ENCODE data around the gene FETUB. TPM values are rescaled to one million over a fixed set of nuclear protein-coding genes. Genes with fewer than 3 reads are reported as not detected.

FETUB gene
- total and polyA plus RNA-seq, 4 donors: not detected

- ATAC-seq (ENCODE audit: insufficient read depth, low FRiP score): no peak
- DNase-seq: no peak
- H3K4me1 ChIP-seq (ENCODE audit: control insufficient read depth in 5 of 5, insufficient read depth in 5 of 5, low read length in 5 of 5): no peaks in the 10 kb centered on the region
- H3K9me3 ChIP-seq (ENCODE audit: control insufficient read depth in 4 of 4, insufficient read depth in 3 of 4, low read length in 3 of 4): peaks cover 0 to 1% (median 0%) of the 10 kb centered on the region in 4 donors
- no peak overlapping the region for H3K4me3 ChIP-seq
- H3K9ac ChIP-seq (ENCODE audit: insufficient read depth in 1 of 2, low read length in 2 of 2): no peak overlapping the region
- TF ChIP-seq CTCF (IDR thresholded peaks at IDR 0.05; ENCODE audit: control extremely low read depth, extremely low read depth): no peak
- WGBS, 2 donors: 89 to 90% methylated on average over 17 of the region's 17 CpGs
- no peaks in the 10 kb centered on the region for H3K27me3 ChIP-seq (ENCODE audit: control insufficient read depth in 3 of 3, insufficient read depth in 3 of 3, low read length in 2 of 3)
- H3K36me3 ChIP-seq (ENCODE audit: control insufficient read depth in 4 of 4, insufficient read depth in 4 of 4, low read length in 4 of 4): no peaks in the 10 kb centered on the region
- no peak overlapping the region for H3K27ac ChIP-seq (ENCODE audit: low read depth in 1 of 2, low read length in 1 of 2)
Measured at GRCh38 chr3:186620213-186621092, 19.7 kb upstream of the FETUB start.

- no peak overlapping the region for H3K27ac ChIP-seq (ENCODE audit: low read depth in 1 of 2, low read length in 1 of 2)
- H3K9me3 ChIP-seq (ENCODE audit: control insufficient read depth in 4 of 4, insufficient read depth in 3 of 4, low read length in 3 of 4): peaks cover 0 to 3% (median 0%) of the 10 kb centered on the region in 4 donors
- ATAC-seq (ENCODE audit: insufficient read depth, low FRiP score) (no peak), DNase-seq (no peak)
- H3K9ac ChIP-seq (ENCODE audit: insufficient read depth in 1 of 2, low read length in 2 of 2): no peak overlapping the region
- H3K4me3 ChIP-seq: no peak overlapping the region
- TF ChIP-seq CTCF (IDR thresholded peaks at IDR 0.05; ENCODE audit: control extremely low read depth, extremely low read depth): no peak
- 84 to 89% methylated on average over 7 of the region's 7 CpGs for WGBS, 2 donors
- H3K27me3 ChIP-seq (ENCODE audit: control insufficient read depth in 3 of 3, insufficient read depth in 3 of 3, low read length in 2 of 3): peaks cover 0 to 1% (median 0%) of the 10 kb centered on the region in 3 donors
- H3K36me3 ChIP-seq (ENCODE audit: control insufficient read depth in 4 of 4, insufficient read depth in 4 of 4, low read length in 4 of 4): no peaks in the 10 kb centered on the region
- H3K4me1 ChIP-seq (ENCODE audit: control insufficient read depth in 5 of 5, insufficient read depth in 5 of 5, low read length in 5 of 5): no peaks in the 10 kb centered on the region
Measured at GRCh38 chr3:186621894-186622650, 18.1 kb upstream of the FETUB start.

GRCh38 chr3:186622651-186623310, 17.4 kb upstream of the FETUB start:
- peaks cover 0 to 3% (median 0%) of the 10 kb centered on the region in 3 donors for H3K27me3 ChIP-seq (ENCODE audit: control insufficient read depth in 3 of 3, insufficient read depth in 3 of 3, low read length in 2 of 3)
- no peak for ATAC-seq (ENCODE audit: insufficient read depth, low FRiP score)
- DNase-seq: no peak
- WGBS, 2 donors: 50 to 67% methylated on average over 2 of the region's 2 CpGs
- no peak overlapping the region for H3K4me3 ChIP-seq
- H3K4me1 ChIP-seq (ENCODE audit: control insufficient read depth in 5 of 5, insufficient read depth in 5 of 5, low read length in 5 of 5): no peaks in the 10 kb centered on the region
- H3K27ac ChIP-seq (ENCODE audit: low read depth in 1 of 2, low read length in 1 of 2): no peak overlapping the region
- no peaks in the 10 kb centered on the region for H3K36me3 ChIP-seq (ENCODE audit: control insufficient read depth in 4 of 4, insufficient read depth in 4 of 4, low read length in 4 of 4)
- H3K9ac ChIP-seq (ENCODE audit: insufficient read depth in 1 of 2, low read length in 2 of 2): no peak overlapping the region
- H3K9me3 ChIP-seq (ENCODE audit: control insufficient read depth in 4 of 4, insufficient read depth in 3 of 4, low read length in 3 of 4): peaks cover 0 to 3% (median 0%) of the 10 kb centered on the region in 4 donors
- no peak for TF ChIP-seq CTCF (IDR thresholded peaks at IDR 0.05; ENCODE audit: control extremely low read depth, extremely low read depth)
